ENCODE data around the gene ATP8A1.

ATP8A1 gene

GRCh38 chr4:42618023-42618422 is 38.9 kb downstream of the ATP8A1 start:
- peaks cover 56% of the 10 kb centered on the region for H3K36me3 Mint-ChIP-seq
- H3K9me3 Mint-ChIP-seq = no peaks in the 10 kb centered on the region
- ATAC-seq = no peak
- H3K27me3 Mint-ChIP-seq = no peaks in the 10 kb centered on the region
- H3K4me3 Mint-ChIP-seq = no peak overlapping the region
- no peaks in the 10 kb centered on the region for H3K4me1 Mint-ChIP-seq
- no peak overlapping the region for H3K27ac Mint-ChIP-seq

GRCh38 chr4:42617030-42617429 is 39.9 kb downstream of the ATP8A1 start:
- no peaks in the 10 kb centered on the region for H3K27me3 Mint-ChIP-seq
- H3K4me3 Mint-ChIP-seq = no peak overlapping the region
- peaks cover 49% of the 10 kb centered on the region for H3K36me3 Mint-ChIP-seq
- ATAC-seq = no peak
- no peaks in the 10 kb centered on the region for H3K9me3 Mint-ChIP-seq
- no peaks in the 10 kb centered on the region for H3K4me1 Mint-ChIP-seq
- H3K27ac Mint-ChIP-seq = no peak overlapping the region

- no peaks in the 10 kb centered on the region for H3K4me1 Mint-ChIP-seq
- H3K27me3 Mint-ChIP-seq = no peaks in the 10 kb centered on the region
- no peak overlapping the region for H3K4me3 Mint-ChIP-seq
- no peak for ATAC-seq
- H3K36me3 Mint-ChIP-seq = peaks cover 45% of the 10 kb centered on the region
- no peaks in the 10 kb centered on the region for H3K9me3 Mint-ChIP-seq
- H3K27ac Mint-ChIP-seq = no peak overlapping the region
Measured at GRCh38 chr4:42616572-42616971, 40.3 kb downstream of the ATP8A1 start.

GRCh38 chr4:42615131-42615763 is 41.7 kb downstream of the ATP8A1 start:
- Mint-ChIP-seq H3K27ac (no peak overlapping the region), H3K27me3 (no peaks in the 10 kb centered on the region), H3K36me3 (peaks cover 55% of the 10 kb centered on the region)

GRCh38 chr4:42612898-42613297 is 44.0 kb downstream of the ATP8A1 start:
- H3K4me3 Mint-ChIP-seq = no peak overlapping the region
- H3K9me3 Mint-ChIP-seq = no peaks in the 10 kb centered on the region
- H3K4me1 Mint-ChIP-seq = peaks cover 10% of the 10 kb centered on the region
- ATAC-seq = no peak
- H3K36me3 Mint-ChIP-seq = peaks cover 47% of the 10 kb centered on the region
- no peaks in the 10 kb centered on the region for H3K27me3 Mint-ChIP-seq
- H3K27ac Mint-ChIP-seq = no peak overlapping the region

More at GRCh38 chr4:42615131-42615763, 41.7 kb downstream of the ATP8A1 start:
- H3K4me3 Mint-ChIP-seq = no peak overlapping the region
- no peaks in the 10 kb centered on the region for H3K9me3 Mint-ChIP-seq
- ATAC-seq = no peak
- peaks cover 4% of the 10 kb centered on the region for H3K4me1 Mint-ChIP-seq

- Mint-ChIP-seq H3K27me3 (no peaks in the 10 kb centered on the region), H3K36me3 (peaks cover 37% of the 10 kb centered on the region)
- ATAC-seq = no peak
Measured at GRCh38 chr4:42610941-42611340, 46.0 kb downstream of the ATP8A1 start.

GRCh38 chr4:42609051-42609450 is 47.9 kb downstream of the ATP8A1 start:
- peaks cover 38% of the 10 kb centered on the region for H3K36me3 Mint-ChIP-seq
- no peak overlapping the region for H3K4me3 Mint-ChIP-seq
- H3K4me1 Mint-ChIP-seq = peaks cover 12% of the 10 kb centered on the region
- ATAC-seq = no peak
- no peak overlapping the region for H3K27ac Mint-ChIP-seq
- H3K27me3 Mint-ChIP-seq = no peaks in the 10 kb centered on the region
- H3K9me3 Mint-ChIP-seq = no peaks in the 10 kb centered on the region

More at GRCh38 chr4:42610941-42611340, 46.0 kb downstream of the ATP8A1 start:
- H3K27ac Mint-ChIP-seq = no peak overlapping the region
- H3K4me3 Mint-ChIP-seq = no peak overlapping the region
- peaks cover 10% of the 10 kb centered on the region for H3K4me1 Mint-ChIP-seq
- H3K9me3 Mint-ChIP-seq = no peaks in the 10 kb centered on the region

- Mint-ChIP-seq H3K27ac (no peak overlapping the region), H3K9me3 (no peaks in the 10 kb centered on the region), H3K4me1 (peaks cover 15% of the 10 kb centered on the region), H3K27me3 (no peaks in the 10 kb centered on the region), H3K36me3 (peaks cover 42% of the 10 kb centered on the region), H3K4me3 (no peak overlapping the region)
- ATAC-seq = no peak
Measured at GRCh38 chr4:42608551-42608950, 48.4 kb downstream of the ATP8A1 start.

GRCh38 chr4:42607011-42607726 is 49.7 kb downstream of the ATP8A1 start:
- Mint-ChIP-seq H3K9me3 (no peaks in the 10 kb centered on the region), H3K4me1 (peaks cover 15% of the 10 kb centered on the region), H3K4me3 (no peak overlapping the region), H3K27ac (no peak overlapping the region), H3K27me3 (no peaks in the 10 kb centered on the region), H3K36me3 (peaks cover 42% of the 10 kb centered on the region)
- ATAC-seq = no peak

- H3K4me3 Mint-ChIP-seq = no peak overlapping the region
- H3K9me3 Mint-ChIP-seq = no peaks in the 10 kb centered on the region
- no peaks in the 10 kb centered on the region for H3K27me3 Mint-ChIP-seq
- peaks cover 17% of the 10 kb centered on the region for H3K4me1 Mint-ChIP-seq
- H3K27ac Mint-ChIP-seq = no peak overlapping the region
- peaks cover 28% of the 10 kb centered on the region for H3K36me3 Mint-ChIP-seq
- ATAC-seq = no peak
Measured at GRCh38 chr4:42605264-42605663, 51.6 kb downstream of the ATP8A1 start.

- peaks cover 17% of the 10 kb centered on the region for H3K36me3 Mint-ChIP-seq
- no peak overlapping the region for H3K27ac Mint-ChIP-seq
- H3K9me3 Mint-ChIP-seq = no peaks in the 10 kb centered on the region
- H3K4me3 Mint-ChIP-seq = no peak overlapping the region
- ATAC-seq = no peak
- peaks cover 12% of the 10 kb centered on the region for H3K4me1 Mint-ChIP-seq
- H3K27me3 Mint-ChIP-seq = no peaks in the 10 kb centered on the region
Measured at GRCh38 chr4:42603862-42604261, 53.0 kb downstream of the ATP8A1 start.

- ATAC-seq = no peak
- no peaks in the 10 kb centered on the region for H3K27me3 Mint-ChIP-seq
- no peak overlapping the region for H3K27ac Mint-ChIP-seq
- no peak overlapping the region for H3K4me3 Mint-ChIP-seq
- peaks cover 11% of the 10 kb centered on the region for H3K36me3 Mint-ChIP-seq
- peaks cover 12% of the 10 kb centered on the region for H3K4me1 Mint-ChIP-seq
- no peaks in the 10 kb centered on the region for H3K9me3 Mint-ChIP-seq
Measured at GRCh38 chr4:42600578-42600977, 56.3 kb downstream of the ATP8A1 start.

GRCh38 chr4:42596918-42597317 is 60.0 kb downstream of the ATP8A1 start:
- no peaks in the 10 kb centered on the region for H3K36me3 Mint-ChIP-seq
- peaks cover 7% of the 10 kb centered on the region for H3K4me1 Mint-ChIP-seq
- H3K27ac Mint-ChIP-seq = no peak overlapping the region
- no peak overlapping the region for H3K4me3 Mint-ChIP-seq
- H3K9me3 Mint-ChIP-seq = no peaks in the 10 kb centered on the region
- H3K27me3 Mint-ChIP-seq = no peaks in the 10 kb centered on the region
- no peak for ATAC-seq

- Mint-ChIP-seq H3K4me3 (no peak overlapping the region), H3K9me3 (no peaks in the 10 kb centered on the region), H3K27me3 (no peaks in the 10 kb centered on the region), H3K36me3 (peaks cover 6% of the 10 kb centered on the region), H3K27ac (no peak overlapping the region), H3K4me1 (no peaks in the 10 kb centered on the region)
- no peak for ATAC-seq
Measured at GRCh38 chr4:42594888-42595287, 62.0 kb downstream of the ATP8A1 start.

- Mint-ChIP-seq H3K27ac (no peak overlapping the region), H3K4me3 (no peak overlapping the region), H3K4me1 (no peaks in the 10 kb centered on the region), H3K27me3 (no peaks in the 10 kb centered on the region), H3K36me3 (peaks cover 24% of the 10 kb centered on the region), H3K9me3 (no peaks in the 10 kb centered on the region)
- ATAC-seq = no peak
Measured at GRCh38 chr4:42588909-42589308, 68.0 kb downstream of the ATP8A1 start.

GRCh38 chr4:42586775-42587174 is 70.1 kb downstream of the ATP8A1 start:
- H3K27me3 Mint-ChIP-seq = no peaks in the 10 kb centered on the region
- H3K9me3 Mint-ChIP-seq = no peaks in the 10 kb centered on the region
- no peak for ATAC-seq
- peaks cover 32% of the 10 kb centered on the region for H3K36me3 Mint-ChIP-seq
- no peak overlapping the region for H3K27ac Mint-ChIP-seq
- H3K4me3 Mint-ChIP-seq = no peak overlapping the region
- no peaks in the 10 kb centered on the region for H3K4me1 Mint-ChIP-seq
